Left colon (tissue), 2 donors: Measurements from ENCODE around the gene CCDC187. TPM values are rescaled to one million over a fixed set of nuclear protein-coding genes. Genes with fewer than 3 reads are reported as not detected.

Experiments
- ATAC-seq: fragments of 200-7000 bp; cut with Tn5 transposase; one replicate; pipeline ENCODE4 v1.9.1; 2020; ENCODE audit warnings: mild to moderate bottlenecking, moderate library complexity
- DNase-seq, 2 donors: peaks; one replicate each; pipeline ENCODE4 v3.0.0-alpha.2; 2020
- intact Hi-C, 2 donors: fragments of 100-400 bp; cut with DNase I in 1 of 2; cut with micrococcal nuclease in 1 of 2; formaldehyde crosslinking; loops; one replicate each; pipeline versions ENCODE4 v1.11.2 to v1.14.0; 2022; cut with DNase I, micrococcal nuclease
- total RNA-seq, 2 donors: library from RNA; stranded (reverse); fragmentation: NEBNext Ultra II Directional; extraction: Animal tissue kit (Norgen Biotek cat#: 25700); gene quantifications; one replicate each; pipeline ENCODE4 v1.2.1, GENCODE V29; 2021
- donor health status: DM: no; HTN: no; CAD: no.
- donor health status: DM: yes; HTN: yes; CAD: no.

CCDC187 gene
- total RNA-seq, 2 donors from 2014 or later: 0.52 to 0.67 TPM

GRCh38 chr9:136292026-136292538 is 11.8 kb downstream of the CCDC187 start:
- no peak for ATAC-seq
- intact Hi-C loops: no loop called here
- no peak for DNase-seq

- no peak for DNase-seq
- no peak for ATAC-seq
- intact Hi-C loops: no loop called here
Observed at GRCh38 chr9:136291306-136292025, 12.4 kb downstream of the CCDC187 start.

GRCh38 chr9:136290508-136291000 is 13.3 kb downstream of the CCDC187 start:
- ATAC-seq (no peak), DNase-seq (no peak)
- intact Hi-C loops: no loop called here

GRCh38 chr9:136289651-136290507 is 14.0 kb downstream of the CCDC187 start:
- intact Hi-C loops: no loop called here
- no peak for DNase-seq
- ATAC-seq: peak; percentile 40

GRCh38 chr9:136287960-136288753 is 15.7 kb downstream of the CCDC187 start:
- intact Hi-C loops: no loop called here
- DNase-seq: no peak

GRCh38 chr9:136286987-136287379 is 16.9 kb downstream of the CCDC187 start:
- intact Hi-C loops: no loop called here
- ATAC-seq (no peak), DNase-seq (no peak)

More at GRCh38 chr9:136287960-136288753, 15.7 kb downstream of the CCDC187 start:
- ATAC-seq: no peak

GRCh38 chr9:136286359-136286986 is 17.4 kb downstream of the CCDC187 start:
- intact Hi-C loops: no loop called here
- ATAC-seq (no peak), DNase-seq (no peak)

- ATAC-seq (no peak), DNase-seq (no peak)
- intact Hi-C loops: no loop called here
Observed at GRCh38 chr9:136285501-136286358, 18.2 kb downstream of the CCDC187 start.

GRCh38 chr9:136284951-136285350 is 18.9 kb downstream of the CCDC187 start:
- ATAC-seq (no peak), DNase-seq (no peak)
- intact Hi-C loops: no loop called here

GRCh38 chr9:136284311-136284710 is 19.6 kb downstream of the CCDC187 start:
- intact Hi-C loops: no loop called here
- no peak for ATAC-seq
- DNase-seq: no peak

- intact Hi-C loops: no loop called here
- peak; percentile 65 to 84 for DNase-seq
Observed at GRCh38 chr9:136283291-136284235, 20.3 kb downstream of the CCDC187 start.

GRCh38 chr9:136282272-136282861 is 21.5 kb downstream of the CCDC187 start:
- intact Hi-C loops: no loop called here
- no peak for ATAC-seq
- peak in 1 of 2 donors; percentile 38 for DNase-seq

More at GRCh38 chr9:136283291-136284235, 20.3 kb downstream of the CCDC187 start:
- ATAC-seq: peak; percentile 94

- no peak for ATAC-seq
- intact Hi-C loops: no loop called here
- DNase-seq: no peak
Observed at GRCh38 chr9:136281421-136282271, 22.2 kb downstream of the CCDC187 start.

- intact Hi-C loops: no loop called here
Observed at GRCh38 chr9:136280535-136281315, 23.2 kb downstream of the CCDC187 start.

More at GRCh38 chr9:136280535-136281315, 23.2 kb downstream of the CCDC187 start:
- DNase-seq (no peak), ATAC-seq (no peak)
